Gastroesophageal sphincter (tissue), 3 donors: ENCODE data around the gene NHSL1.

Source experiments
- EP300 ChIP-seq: sonication (generic); formaldehyde crosslinking; IDR thresholded peaks from one replicate; pipeline ENCODE4 v1.6.1; 2017; ENCODE audit warnings: antibody characterized with exemption, mild to moderate bottlenecking
- POLR2A ChIP-seq, 2 donors: fragments of 450-650 bp; IDR thresholded peaks; one replicate each; pipeline ENCODE4 v1.6.1; 2017; ENCODE audit warnings: antibody characterized with exemption in 2 of 2, mild to moderate bottlenecking in 2 of 2, moderate library complexity in 1 of 2
- POLR2AphosphoS5 ChIP-seq: sonication (generic); formaldehyde crosslinking; IDR thresholded peaks from one replicate; pipeline ENCODE4 v1.6.1; 2017; ENCODE audit warnings: antibody characterized with exemption
- TF ChIP-seq, protein P1 (sequence below), 4 experiments: fragments of 200-600 bp in 2 of 4; fragments of 450-650 bp in 2 of 4; sonication (generic) in 1 of 4; IDR thresholded peaks; one replicate each; pipeline ENCODE4 v1.5.1; 2017 to 2019; ENCODE audit warnings: antibody characterized with exemption in 4 of 4, mild to moderate bottlenecking in 2 of 4, moderate library complexity in 2 of 4

DNA sequence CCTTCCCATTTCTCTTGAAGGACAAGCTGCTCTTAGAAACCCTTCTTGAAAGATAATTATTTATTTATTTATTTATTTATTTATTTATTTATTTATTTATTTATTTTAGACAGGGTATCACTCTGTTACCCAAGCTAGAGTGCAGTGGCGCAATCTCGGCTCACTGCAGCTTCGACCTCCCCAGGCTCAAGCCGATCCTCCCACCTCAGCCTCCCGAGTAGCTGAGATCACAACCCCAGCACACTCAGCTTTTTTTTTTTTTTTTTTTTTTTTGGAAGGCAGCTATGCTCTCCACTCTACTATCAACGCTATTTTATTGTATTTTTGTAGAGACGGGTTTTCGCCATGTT lies 96.5 kb downstream of the NHSL1 start:
- TF ChIP-seq EP300 = no peak
- TF ChIP-seq, protein P1, sequence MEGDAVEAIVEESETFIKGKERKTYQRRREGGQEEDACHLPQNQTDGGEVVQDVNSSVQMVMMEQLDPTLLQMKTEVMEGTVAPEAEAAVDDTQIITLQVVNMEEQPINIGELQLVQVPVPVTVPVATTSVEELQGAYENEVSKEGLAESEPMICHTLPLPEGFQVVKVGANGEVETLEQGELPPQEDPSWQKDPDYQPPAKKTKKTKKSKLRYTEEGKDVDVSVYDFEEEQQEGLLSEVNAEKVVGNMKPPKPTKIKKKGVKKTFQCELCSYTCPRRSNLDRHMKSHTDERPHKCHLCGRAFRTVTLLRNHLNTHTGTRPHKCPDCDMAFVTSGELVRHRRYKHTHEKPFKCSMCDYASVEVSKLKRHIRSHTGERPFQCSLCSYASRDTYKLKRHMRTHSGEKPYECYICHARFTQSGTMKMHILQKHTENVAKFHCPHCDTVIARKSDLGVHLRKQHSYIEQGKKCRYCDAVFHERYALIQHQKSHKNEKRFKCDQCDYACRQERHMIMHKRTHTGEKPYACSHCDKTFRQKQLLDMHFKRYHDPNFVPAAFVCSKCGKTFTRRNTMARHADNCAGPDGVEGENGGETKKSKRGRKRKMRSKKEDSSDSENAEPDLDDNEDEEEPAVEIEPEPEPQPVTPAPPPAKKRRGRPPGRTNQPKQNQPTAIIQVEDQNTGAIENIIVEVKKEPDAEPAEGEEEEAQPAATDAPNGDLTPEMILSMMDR (IDR thresholded peaks at IDR 0.05) = no peak
- TF ChIP-seq POLR2A (IDR thresholded peaks at IDR 0.05) = no peak
- no peak for TF ChIP-seq POLR2AphosphoS5
